SHP77 (cell line): ENCODE data around the gene CAPS.
"Not testable (repeated sequence)": the region's sequence is repeated elsewhere in the genome, so short reads cannot be mapped to it uniquely, and the experiment has no call there.

Experiments used
- DNase-seq, 2 experiments: peaks; one replicate each; lab custom pipeline; 2025; lab: John Stamatoyannopoulos, UW

Gene CAPS

DNA sequence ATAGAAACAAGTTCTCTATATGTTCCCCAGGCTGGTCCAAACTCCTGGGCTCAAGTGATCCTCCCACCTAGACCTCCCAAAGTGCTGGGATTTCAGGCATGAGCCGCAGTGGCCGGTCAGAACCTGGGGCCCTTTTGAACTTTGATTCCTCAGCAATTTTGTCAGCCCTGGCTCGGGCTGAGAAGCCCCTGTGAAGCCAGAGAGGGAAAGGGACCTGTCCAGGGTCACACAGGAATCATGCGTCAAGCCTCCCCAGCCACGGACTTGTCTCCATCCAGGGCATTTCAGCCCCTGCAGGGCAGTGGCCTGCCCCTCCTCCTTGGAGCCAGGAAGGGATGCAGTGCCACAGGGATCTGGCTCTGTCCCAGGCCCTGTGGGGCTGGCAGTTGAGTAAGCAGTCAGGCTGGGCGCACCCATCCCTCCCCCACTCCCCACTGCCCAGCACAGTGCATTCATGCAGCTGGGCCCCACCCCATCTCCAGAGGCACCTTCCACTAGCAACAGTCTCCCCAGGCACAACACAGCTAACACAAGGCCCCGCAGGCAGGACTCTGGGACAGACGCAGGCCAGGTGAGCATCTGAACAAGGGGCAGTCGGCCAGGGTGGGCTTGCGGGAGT lies at the start of gene CAPS:
Gene CAPS (plus strand): TSS at position 516 of the 619 bp plus-strand sequence. CDS start 153 bp downstream, outside the sequence.
- no peak for DNase-seq

DNA sequence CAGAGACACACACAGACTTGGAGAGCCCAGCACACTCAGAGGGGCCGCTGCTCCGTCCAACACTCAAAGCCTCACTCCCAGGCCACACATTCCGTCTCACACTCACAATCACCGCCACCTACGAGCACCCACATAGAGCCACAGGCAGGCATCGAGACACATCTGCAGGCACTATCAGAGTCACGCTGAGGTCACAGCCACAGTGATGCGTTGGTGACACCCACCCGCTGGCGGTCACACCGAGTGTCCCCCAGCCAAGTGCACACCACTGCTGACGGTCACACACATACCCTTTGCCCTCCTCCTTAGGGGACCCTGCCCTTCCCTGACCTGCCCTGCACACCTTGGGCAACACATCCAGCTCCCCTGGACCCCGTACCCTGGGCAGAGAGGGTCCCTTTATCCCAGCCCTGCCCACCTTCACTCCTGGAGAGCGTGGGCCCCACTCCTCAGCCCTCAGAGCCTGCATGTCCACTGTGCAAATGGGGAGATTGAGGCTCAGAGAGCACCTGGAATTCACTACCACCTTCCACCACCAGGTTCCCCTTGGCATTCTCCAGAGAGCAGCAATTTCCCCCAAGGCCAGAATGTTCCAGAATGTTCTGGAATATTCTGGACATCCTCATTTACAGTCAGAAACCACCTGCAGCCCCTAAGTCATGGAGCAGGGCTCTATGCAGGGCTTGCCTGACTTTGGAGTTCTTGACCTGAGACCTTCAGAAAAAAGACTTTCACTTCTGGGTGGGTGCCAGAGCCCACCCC lies 49.1 kb upstream of the CAPS start:
- no peak for DNase-seq

DNA sequence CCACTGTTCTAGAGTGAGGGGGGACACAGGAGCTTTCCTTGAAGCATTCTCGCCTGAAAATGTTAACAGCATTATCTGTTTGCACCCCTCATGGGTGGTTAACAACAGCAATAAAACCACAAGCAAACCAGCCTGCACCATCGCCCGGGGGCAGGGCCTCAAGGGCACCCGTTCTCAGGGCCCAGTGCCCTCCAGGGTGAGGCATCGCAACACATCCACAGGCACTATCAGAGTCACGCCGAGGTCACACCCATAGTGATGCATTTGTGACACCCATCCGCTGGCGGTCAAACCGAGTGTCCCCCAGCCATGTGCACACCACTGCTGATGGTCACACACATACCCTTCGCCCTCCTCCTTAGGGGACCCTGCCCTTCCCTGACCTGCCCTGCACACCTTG lies 48.3 kb upstream of the CAPS start:
- no peak for DNase-seq

DNA sequence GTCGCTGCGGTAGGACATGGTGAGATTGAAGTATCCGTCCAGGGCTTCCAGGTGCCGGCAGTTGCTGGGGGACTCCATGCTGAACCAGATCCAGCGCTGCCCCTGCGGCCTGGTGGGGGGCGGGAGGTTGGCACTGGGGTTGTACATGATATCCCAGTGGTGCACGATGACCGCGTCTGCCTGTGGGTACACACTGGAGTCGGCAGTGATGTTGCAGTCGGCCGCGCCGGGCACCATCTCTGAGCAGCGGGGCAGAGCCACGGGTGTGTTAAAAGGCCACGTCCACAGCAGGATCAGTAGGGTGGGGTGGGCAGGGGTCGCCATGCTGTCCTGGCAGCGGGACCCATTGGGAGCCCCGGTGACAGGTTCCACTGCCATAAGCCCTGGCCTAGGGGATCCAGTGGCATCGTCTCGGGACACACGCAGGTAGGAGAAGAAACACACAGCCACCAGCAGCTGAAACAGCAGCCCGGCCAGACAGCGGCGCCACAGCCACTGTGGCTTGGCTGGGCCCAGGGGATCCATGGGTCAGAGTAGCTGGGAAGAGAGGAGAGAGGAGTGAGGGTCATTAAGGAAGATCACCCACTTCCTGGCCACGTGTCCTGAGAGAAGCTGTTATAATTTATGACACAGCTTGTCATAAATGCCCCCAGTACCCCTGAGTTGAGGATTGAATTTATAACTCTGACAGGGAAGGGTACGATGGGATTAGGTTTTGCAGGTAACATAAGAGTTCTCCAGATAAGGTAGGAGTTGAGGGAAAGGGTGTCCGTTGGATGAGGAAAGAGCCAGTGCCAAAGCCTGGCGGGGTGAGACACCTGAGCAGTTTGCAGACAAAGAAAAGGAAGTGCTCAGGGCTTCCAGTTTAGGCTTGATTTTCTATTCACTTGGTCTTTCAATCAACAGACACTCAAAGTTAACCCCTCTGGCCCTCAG lies 46.6 kb upstream of the CAPS start:
- no peak for DNase-seq

DNA sequence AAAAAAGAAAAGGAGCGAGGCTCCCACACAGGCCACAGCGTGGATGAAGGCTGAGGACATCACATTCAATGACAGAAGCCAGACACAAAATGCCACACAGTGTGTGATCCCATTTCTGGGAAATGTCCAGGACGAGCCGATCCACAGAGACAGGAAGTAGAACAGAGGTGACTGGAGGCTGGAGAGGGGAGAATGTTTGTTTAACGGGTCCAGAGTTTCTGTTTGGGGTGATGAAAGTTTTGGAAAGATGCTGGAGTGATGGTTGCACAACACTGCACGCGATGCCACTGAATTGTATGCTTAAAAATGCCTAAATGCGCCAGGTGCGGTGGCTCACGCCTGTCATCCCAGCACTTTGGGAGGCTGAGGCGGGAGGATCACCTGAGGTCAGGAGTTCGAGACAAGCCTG lies 43.1 kb upstream of the CAPS start:
- DNase-seq: no peak

DNA sequence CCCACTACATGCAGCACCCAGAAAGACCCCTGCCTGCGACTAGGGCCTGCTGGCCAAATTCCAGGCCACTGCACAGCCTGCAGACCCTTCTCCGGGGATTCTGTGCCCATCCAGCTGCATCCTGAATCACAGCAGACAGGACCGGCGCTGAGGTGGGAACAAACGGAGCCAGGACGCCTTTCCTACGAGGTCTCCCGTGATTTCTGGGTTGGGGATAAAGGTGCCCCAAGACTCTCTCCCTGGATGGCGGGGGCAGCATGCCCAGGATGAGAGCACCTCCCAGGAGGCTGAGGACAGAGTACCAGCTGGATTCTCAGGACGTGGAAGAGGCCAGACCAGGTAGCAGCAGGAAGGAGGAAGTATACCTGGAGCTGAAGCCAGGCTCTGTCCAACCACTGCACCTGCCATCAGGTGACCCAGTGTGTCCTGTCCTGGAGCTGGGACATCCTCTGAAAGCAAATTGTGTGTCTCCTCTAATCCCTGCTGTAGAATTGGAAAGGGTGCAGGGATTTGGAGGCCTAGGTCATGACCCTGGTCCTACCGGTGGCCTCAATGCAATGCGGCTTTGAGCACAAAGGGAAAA lies 40.3 kb upstream of the CAPS start:
- DNase-seq: no peak

DNA sequence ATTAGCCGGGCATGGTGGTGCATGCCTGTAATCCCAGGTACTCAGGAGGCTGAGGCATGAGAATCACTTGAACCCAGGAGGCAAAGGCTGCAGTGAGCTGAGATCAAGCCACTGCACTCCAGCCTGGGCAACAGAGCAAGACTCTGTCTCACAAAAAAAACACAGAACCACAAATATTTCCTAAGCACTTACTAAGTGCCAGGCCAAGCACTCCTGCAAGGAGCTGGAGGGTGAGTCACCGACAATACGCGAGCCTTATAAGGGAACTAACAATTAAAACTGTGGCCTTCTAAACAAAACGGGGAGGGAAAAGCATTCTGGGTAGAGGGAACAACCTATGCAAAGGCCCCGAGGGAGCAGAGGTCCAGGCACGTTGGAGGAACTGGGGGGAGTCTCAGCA lies 39.6 kb upstream of the CAPS start:
- DNase-seq: not testable (repeated sequence)

DNA sequence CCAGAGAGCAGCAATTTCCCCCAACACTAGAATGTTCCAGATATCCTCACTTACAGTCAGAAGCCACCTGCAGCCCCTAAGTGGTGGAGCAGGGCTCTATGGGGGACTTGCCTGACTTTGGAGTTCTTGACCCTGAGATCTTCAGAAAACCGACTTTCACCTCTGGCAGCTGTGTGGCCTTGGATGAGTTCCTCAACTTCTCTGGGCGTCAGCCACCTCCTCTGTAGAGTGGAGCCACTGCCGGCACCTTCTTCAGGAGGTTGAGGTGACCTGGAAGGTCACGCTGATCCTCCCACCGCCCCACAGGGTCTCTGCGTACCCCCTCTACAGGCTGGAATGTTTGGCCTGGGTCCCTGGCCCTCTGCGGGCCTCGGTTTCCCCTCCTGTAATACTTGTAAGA lies 36.6 kb upstream of the CAPS start:
- DNase-seq: no peak

DNA sequence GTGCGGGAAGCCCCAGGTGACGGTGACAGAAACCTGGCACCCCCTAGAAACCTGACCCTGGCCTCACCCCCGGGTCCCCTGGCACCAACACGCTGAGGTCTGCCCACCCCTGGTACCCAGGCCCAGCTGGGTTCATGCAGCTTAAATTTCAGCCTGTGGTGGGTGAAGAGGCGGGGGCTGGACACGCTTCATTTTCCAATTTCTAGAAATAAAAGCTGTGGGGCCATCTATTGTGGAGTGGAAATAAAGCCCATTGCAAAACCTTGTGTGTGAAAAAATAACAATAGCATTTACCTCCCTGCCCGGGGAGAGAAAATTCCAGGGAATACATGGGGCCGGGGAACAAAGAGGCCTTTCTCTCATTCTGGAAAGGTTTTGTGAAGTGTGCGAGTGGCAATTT lies 36.2 kb upstream of the CAPS start:
- DNase-seq: no peak

DNA sequence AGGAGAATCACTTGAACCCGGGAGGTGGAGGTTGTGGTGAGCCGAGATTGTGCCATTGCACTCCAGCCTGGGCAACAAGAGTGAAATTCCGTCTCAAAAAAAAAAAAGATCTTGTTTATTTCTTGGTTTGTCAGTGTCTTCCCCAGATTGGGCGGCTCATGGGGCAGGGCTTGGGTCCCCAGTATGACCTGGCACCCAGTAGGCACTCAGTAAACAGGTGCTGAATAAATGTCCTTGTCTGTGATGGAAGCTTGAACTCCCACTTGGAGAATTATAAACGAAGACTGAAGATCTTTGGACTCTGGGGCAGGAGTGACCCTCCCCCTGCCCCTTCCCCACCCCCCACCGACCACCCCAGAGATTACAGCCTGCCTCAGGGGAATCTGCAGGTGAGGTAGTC lies 33.9 kb upstream of the CAPS start:
- DNase-seq: no peak

DNA sequence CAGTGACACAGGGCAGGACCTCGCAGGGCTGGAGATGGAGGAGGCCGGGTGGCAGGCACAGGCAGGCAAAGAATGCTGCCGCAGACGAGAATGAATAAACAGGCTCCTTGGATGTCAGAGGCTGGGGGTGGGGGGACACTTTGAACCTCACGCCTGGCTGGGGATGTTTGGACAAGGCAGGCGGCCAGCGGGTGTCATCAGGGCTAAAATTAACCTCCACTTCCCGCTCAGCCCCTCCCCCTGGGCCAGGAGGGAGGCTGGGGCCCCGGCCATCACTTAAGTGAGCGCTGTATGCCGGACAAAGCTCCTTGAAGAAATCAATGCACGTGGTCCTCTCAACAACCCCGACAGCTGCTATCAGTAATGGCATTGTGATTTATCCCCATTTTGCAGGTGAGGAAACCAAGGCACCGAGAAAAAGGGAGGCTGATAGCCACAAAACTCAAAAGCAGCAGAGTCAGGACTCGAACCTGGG lies 33.4 kb upstream of the CAPS start:
- peak; percentile 64 to 83 for DNase-seq

DNA sequence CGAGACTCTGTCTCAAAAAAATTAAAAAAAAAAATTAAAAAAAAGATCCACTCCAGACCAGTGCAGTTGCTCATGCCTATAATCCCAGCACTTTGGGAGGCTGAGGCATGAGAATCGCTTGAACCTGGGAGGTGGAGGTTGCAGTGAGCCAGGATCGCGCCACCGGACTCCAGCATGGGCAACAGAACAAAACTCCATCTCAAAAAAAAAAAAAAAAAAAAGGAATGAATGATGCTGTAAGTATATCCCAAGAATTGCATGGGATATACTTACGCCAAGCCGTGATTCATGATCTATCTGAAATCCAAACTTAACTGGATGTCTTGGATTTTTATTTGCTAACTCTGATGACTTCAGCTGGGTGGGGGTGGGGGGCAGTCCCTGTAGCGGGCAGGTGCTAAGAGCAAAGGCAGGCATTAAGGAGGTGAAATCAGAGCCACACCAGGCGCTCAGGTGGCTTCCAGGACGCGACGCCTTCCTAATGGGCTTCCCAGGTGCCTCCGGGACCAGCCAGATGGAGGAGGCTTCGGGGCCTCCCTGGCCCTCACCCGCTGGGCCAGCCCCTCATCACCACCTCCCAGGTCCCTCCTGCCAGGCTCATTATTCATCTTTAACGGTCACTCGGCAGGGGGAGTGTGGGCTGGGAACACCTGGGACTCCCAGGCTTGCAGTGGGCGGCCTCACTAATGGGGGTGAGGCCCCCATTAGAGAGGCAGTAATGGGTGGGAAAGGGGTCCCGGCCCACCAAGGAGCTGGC lies 32.3 kb upstream of the CAPS start:
- peak; percentile 50 to 67 for DNase-seq

DNA sequence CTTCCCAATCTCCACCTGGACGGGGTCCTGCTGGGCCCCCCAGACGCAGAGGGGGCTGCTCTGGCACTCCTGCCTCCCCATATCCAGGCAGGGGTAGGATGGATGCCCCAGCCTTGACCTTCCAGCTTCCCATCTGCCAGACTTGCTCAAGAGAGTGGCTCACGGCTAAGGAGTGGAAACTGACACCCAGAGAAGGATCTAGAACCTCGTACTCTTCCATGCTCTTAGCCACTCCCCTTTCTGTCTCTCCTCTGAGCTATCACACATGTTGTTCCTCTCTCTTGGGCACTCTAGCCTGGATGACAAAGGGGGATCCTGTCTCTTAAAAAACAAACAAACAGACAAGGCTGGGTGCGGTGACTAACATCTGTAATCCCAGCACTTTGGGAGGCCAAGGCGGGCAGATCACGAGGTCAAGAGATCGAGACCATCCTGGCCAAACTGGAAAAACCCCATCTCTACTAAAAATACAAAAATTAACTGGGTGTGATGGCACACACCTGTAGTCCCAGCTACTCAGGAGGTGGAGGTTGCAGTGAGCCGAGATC lies 31.6 kb upstream of the CAPS start:
- DNase-seq: no peak

DNA sequence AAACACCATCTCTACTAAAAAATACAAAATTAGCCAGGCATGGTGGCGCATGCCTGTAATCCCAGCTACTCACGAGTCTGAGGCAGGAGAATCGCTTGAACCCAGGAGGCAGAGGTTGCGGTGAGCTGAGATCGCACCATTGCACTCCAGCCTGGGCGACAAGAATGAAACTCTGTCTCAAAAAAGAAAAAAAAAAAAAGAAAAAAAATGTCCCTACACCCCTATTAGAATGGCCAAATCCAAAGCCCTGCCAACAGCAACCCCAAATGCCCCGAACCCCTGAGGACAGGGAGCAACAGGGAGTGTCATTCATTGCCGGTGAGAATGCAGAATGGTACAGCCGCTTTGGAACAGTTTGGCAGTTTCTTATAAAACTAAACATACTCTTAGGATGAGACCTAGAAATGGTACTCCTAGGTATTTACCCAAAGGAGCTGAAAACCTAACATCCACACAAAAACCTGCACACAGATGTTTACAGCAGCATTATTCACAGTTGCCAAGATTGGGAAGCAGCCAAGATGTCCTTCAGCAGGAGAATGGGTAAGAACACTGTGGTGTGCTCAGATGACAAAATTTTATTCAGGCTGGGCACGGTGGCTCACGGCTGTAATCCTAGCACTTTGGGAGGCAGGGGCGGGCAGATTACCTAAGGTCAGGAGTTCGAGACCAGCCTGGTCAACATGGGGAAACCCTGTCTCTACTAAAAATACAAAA lies 30.7 kb upstream of the CAPS start:
- DNase-seq: not testable (repeated sequence)

DNA sequence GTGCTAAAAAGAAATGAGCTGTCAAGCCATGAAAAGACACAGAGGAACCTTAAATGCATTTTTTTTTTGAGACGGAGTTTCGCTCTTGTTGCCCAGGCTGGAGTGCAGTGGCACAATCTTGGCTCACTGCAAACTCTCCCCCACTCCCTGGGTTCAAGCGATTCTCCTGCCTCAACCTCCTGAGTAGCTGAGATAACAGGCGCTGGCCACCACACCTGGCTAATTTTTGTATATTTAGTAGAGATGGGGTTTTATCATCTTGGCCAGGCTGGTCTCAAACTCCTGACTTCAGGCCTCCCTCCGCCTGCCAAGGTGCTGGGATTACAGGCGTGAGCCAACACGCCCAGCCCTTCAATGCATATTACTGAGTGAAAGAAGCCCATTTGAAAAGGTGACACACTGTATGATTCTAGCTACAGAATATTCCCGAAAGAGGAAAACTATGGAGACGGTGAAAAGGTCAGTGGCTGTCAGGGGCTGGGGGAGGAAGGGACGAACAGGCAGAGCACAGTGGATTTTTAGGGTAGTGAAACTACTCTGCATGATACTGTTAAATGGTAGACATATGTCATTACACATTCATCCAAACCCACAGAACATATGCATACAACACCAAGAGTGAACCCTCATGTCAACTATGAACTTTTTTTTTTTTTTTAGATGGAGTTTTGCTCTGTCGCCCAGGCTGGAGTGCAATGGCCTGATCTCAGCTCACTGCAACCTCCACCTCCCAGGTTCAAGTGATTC lies 29.8 kb upstream of the CAPS start:
- DNase-seq: not testable (repeated sequence)

DNA sequence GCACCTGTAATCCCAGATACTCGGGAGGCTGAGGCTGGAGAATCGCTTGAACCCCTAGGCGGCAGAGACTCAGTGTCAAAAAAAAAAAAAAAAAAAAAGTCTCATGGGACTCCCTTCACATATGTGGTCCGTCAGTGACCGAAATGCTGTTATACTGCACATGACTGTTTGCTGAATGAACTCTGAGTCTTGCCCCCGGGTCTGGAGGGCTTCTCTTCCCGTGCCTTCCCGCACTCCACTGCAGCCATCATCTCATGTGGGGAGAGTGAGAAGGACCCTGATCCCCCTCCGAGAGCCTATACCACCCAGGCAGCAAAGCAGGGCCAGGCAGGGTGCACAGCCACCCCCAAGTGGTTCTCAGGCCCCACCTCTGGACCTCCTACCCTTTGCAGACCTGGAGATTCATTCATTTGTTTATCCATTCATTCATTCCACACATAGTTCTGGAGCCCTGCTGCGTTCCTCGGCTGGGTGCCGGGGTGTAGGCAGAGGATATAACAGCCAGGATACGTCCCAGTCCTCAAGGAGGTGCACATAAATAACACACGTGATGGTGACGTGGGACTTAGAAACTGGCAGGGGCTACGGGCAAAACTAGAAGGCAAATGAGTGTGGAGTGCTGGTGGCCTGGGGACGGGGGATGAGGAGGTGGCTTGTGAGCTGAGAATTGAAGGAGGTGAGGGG lies 24.6 kb upstream of the CAPS start:
- no peak for DNase-seq

DNA sequence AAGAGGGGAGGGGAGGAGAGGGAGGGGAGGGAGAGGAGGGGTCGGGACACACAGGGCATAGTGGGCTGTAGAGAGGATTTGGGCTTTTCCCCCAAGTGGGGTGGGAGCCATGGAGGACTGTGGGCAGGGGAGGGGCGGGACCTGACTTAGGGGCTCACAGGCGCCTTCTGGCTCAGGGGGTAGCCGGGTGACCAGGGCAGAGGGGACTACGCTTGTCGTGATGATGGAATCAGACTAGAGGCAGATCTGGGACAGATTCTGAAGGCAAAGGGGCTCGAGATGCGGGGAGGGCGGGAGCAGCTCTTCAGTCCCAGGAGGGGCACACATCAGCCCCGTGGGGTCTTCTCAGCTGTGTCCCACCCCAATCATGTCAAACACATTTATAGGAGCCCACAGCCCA lies 24.0 kb upstream of the CAPS start:
- DNase-seq: no peak

DNA sequence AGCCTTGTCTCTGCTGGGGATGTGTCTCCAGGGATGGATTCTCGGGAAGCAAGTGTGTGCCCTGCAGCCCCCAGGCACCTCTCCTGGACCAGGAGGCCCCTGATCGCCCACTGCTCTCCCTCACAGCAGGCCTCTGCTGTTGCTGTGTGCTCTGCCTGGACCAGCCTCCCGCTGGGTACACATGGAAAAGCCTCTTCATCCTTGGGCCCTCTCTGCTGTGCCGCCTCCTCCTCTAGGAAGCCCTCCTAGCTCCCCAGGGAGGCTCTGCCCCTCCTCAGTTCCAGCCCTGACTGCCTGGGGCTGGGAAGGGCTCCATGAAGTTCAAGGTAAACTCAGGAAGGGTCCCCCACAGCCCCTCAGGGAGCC lies 22.5 kb upstream of the CAPS start:
- DNase-seq: no peak
